Nephron (organoid): ENCODE results near the gene SETDB1.
"Not testable (repeated sequence)": the region's sequence is repeated elsewhere in the genome, so short reads cannot be mapped to it uniquely, and the experiment has no call there.

Experiments
- H3K27ac Mint-ChIP-seq, 3 experiments: 2 replicates each; pipeline ENCODE4 v1.8.0; 2020; ENCODE audit warnings: mixed read lengths in 3 of 3, mild to moderate bottlenecking in 2 of 3, moderate library complexity in 1 of 3
- H3K27me3 Mint-ChIP-seq: 2 replicates; pipeline ENCODE4 v1.8.0; 2021; ENCODE audit warnings: low read depth, mild to moderate bottlenecking, moderate library complexity, mixed read lengths
- H3K36me3 Mint-ChIP-seq: 2 replicates; pipeline ENCODE4 v1.8.0; 2020; ENCODE audit warnings: low read depth, mixed read lengths
- H3K4me1 Mint-ChIP-seq: 2 replicates; pipeline ENCODE4 v1.8.0; 2020; ENCODE audit warnings: mixed read lengths
- H3K4me3 Mint-ChIP-seq, 3 experiments: 2 replicates each; pipeline ENCODE4 v1.8.0; 2020; ENCODE audit warnings: mild to moderate bottlenecking in 3 of 3, mixed read lengths in 3 of 3, moderate library complexity in 2 of 3
- H3K9me3 Mint-ChIP-seq: 2 replicates; pipeline ENCODE4 v1.8.0; 2020; ENCODE audit warnings: mixed read lengths
- CTCF ChIP-seq, 3 experiments: fragments of 200-600 bp; sonication (generic); IDR thresholded peaks; one replicate each; pipeline ENCODE4 v1.5.0; 2021; ENCODE audit warnings: antibody characterized with exemption in 3 of 3; ENCODE audit not compliant: unreplicated experiment in 3 of 3

Gene SETDB1

GRCh38 chr1:150925080-150925479, 1.1 kb upstream of the SETDB1 start:
- H3K27ac Mint-ChIP-seq: no peak overlapping the region
- no peak for TF ChIP-seq CTCF (IDR thresholded peaks at IDR 0.05; ENCODE audit: unreplicated experiment in 3 of 3)
- peaks cover 35% of the 10 kb centered on the region for H3K36me3 Mint-ChIP-seq
- no peaks in the 10 kb centered on the region for H3K27me3 Mint-ChIP-seq
- H3K9me3 Mint-ChIP-seq: peaks cover 8% of the 10 kb centered on the region
- H3K4me3 Mint-ChIP-seq: peak overlapping the region in 2 of 3 experiments; percentile 36 to 97
- H3K4me1 Mint-ChIP-seq: no peaks in the 10 kb centered on the region

DNA sequence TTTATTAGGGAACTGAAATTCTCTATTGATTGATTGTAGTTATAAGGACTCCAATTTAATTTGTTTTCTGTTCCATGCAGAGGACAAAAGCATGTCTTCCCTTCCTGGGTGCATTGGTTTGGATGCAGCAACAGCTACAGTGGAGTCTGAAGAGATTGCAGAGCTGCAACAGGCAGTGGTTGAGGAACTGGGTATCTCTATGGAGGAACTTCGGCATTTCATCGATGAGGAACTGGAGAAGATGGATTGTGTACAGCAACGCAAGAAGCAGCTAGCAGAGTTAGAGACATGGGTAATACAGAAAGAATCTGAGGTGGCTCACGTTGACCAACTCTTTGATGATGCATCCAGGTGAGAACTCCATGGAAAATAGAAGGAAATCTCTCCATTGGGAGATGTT, 1.5 kb downstream of the SETDB1 start:
- Mint-ChIP-seq H3K36me3 (peaks cover 61% of the 10 kb centered on the region), H3K4me1 (no peaks in the 10 kb centered on the region), H3K9me3 (peaks cover 18% of the 10 kb centered on the region), H3K27me3 (no peaks in the 10 kb centered on the region), H3K27ac (peak overlapping the region in 1 of 3 experiments; percentile 35), H3K4me3 (peak overlapping the region; percentile 97 to 100 (median 98))
- TF ChIP-seq CTCF (IDR thresholded peaks at IDR 0.05; ENCODE audit: unreplicated experiment in 3 of 3): no peak

GRCh38 chr1:150928286-150928685, 2.1 kb downstream of the SETDB1 start:
- no peak for TF ChIP-seq CTCF (IDR thresholded peaks at IDR 0.05; ENCODE audit: unreplicated experiment in 3 of 3)
- Mint-ChIP-seq H3K4me3 (peak overlapping the region; percentile 68 to 83 (median 74)), H3K27me3 (no peaks in the 10 kb centered on the region), H3K4me1 (no peaks in the 10 kb centered on the region), H3K9me3 (peaks cover 19% of the 10 kb centered on the region), H3K27ac (peak overlapping the region in 2 of 3 experiments; percentile 55 to 78), H3K36me3 (peaks cover 68% of the 10 kb centered on the region)

GRCh38 chr1:150928775-150929174, 2.6 kb downstream of the SETDB1 start:
- Mint-ChIP-seq H3K36me3 (peaks cover 72% of the 10 kb centered on the region), H3K9me3 (peaks cover 19% of the 10 kb centered on the region)
- H3K4me3 Mint-ChIP-seq, H3K27me3 Mint-ChIP-seq, H3K4me1 Mint-ChIP-seq, H3K27ac Mint-ChIP-seq: not testable (repeated sequence)

DNA sequence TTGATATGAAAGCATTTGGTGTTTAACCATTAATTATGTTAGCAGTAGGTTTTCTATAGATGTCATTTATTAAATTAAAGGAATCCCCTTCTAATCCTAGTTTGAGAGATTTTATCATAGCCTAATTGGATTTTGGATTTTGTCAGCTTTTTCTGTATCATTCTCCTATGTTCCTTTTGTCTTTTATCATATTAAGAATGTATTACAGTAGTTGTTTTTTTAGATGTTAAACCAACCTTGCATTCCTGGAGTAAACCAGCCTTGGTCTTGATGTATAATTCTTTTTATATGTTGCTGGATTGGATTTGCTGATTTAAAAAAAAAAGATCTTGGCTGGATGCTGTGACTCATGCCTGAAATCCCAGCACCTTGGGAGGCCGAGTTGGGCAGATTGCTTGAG, 5.6 kb downstream of the SETDB1 start:
- Mint-ChIP-seq H3K4me1 (no peaks in the 10 kb centered on the region), H3K27ac (no peak overlapping the region), H3K4me3 (no peak overlapping the region), H3K27me3 (no peaks in the 10 kb centered on the region), H3K36me3 (peaks cover 87% of the 10 kb centered on the region), H3K9me3 (peaks cover 21% of the 10 kb centered on the region)
- no peak for TF ChIP-seq CTCF (IDR thresholded peaks at IDR 0.05; ENCODE audit: unreplicated experiment in 3 of 3)

- H3K4me1 Mint-ChIP-seq: no peaks in the 10 kb centered on the region
- H3K27ac Mint-ChIP-seq: no peak overlapping the region
- no peaks in the 10 kb centered on the region for H3K27me3 Mint-ChIP-seq
- TF ChIP-seq CTCF (IDR thresholded peaks at IDR 0.05; ENCODE audit: unreplicated experiment in 3 of 3): no peak
- peaks cover 78% of the 10 kb centered on the region for H3K36me3 Mint-ChIP-seq
- H3K4me3 Mint-ChIP-seq: no peak overlapping the region
- H3K9me3 Mint-ChIP-seq: no peaks in the 10 kb centered on the region
Observed at GRCh38 chr1:150944856-150945255, 18.7 kb downstream of the SETDB1 start.
